ENCODE results near the gene ZCCHC13.
"Not testable (repeated sequence)": the region's sequence is repeated elsewhere in the genome, so short reads cannot be mapped to it uniquely, and the experiment has no call there.

ZCCHC13 gene

DNA sequence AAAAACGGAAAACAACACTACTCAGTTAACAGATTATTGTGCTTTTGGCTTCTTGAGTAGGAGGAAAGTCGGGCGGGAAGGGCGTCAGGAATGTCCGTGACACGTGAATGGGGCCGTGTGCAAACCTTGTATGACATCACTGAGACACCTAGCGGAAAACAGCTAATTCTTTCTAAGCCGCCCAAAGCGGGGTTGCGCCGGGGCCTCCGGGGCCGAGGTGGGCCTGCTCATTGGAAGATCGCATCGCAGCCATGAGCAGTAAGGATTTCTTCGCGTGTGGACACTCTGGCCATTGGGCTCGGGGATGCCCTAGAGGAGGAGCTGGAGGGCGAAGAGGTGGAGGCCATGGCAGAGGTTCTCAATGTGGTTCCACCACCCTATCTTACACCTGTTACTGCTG is at the start of gene ZCCHC13:
TSS of gene ZCCHC13 (plus strand) at position 165 of the 400 bp plus-strand sequence. CDS start at position 252, 87 bp downstream.
- Histone ChIP-seq H3K4me3 (ENCODE audit: low read length) (no peak within 1 kb of the TSS), H3K9ac (ENCODE audit: low read length) (no peak within 1 kb of the TSS), H3K9me3 (ENCODE audit: control insufficient read depth, low read length) (no peaks in the 10 kb centered on the region), H3K4me1 (ENCODE audit: control insufficient read depth, insufficient read depth, low read length) (no peaks in the 10 kb centered on the region), H3K36me3 (ENCODE audit: control insufficient read depth, insufficient read depth, low read length) (no peaks in the 10 kb centered on the region), H3K27me3 (ENCODE audit: control insufficient read depth, insufficient read depth, low read length) (no peaks in the 10 kb centered on the region)

GRCh38 chrX:74258111-74258510 is 45.9 kb upstream of the ZCCHC13 start:
- not testable (repeated sequence) for H3K9me3 ChIP-seq (ENCODE audit: control insufficient read depth, low read length); H3K4me1 ChIP-seq (ENCODE audit: control insufficient read depth, insufficient read depth, low read length); H3K4me3 ChIP-seq (ENCODE audit: low read length); H3K27me3 ChIP-seq (ENCODE audit: control insufficient read depth, insufficient read depth, low read length); H3K36me3 ChIP-seq (ENCODE audit: control insufficient read depth, insufficient read depth, low read length); H3K9ac ChIP-seq (ENCODE audit: low read length)

- Histone ChIP-seq H3K36me3 (ENCODE audit: control insufficient read depth, insufficient read depth, low read length) (no peaks in the 10 kb centered on the region), H3K9ac (ENCODE audit: low read length) (no peak overlapping the region), H3K4me1 (ENCODE audit: control insufficient read depth, insufficient read depth, low read length) (peaks cover 3% of the 10 kb centered on the region), H3K27me3 (ENCODE audit: control insufficient read depth, insufficient read depth, low read length) (no peaks in the 10 kb centered on the region), H3K9me3 (ENCODE audit: control insufficient read depth, low read length) (no peaks in the 10 kb centered on the region), H3K4me3 (ENCODE audit: low read length) (no peak overlapping the region)
Observed at GRCh38 chrX:74259885-74260491, 44.0 kb upstream of the ZCCHC13 start.

DNA sequence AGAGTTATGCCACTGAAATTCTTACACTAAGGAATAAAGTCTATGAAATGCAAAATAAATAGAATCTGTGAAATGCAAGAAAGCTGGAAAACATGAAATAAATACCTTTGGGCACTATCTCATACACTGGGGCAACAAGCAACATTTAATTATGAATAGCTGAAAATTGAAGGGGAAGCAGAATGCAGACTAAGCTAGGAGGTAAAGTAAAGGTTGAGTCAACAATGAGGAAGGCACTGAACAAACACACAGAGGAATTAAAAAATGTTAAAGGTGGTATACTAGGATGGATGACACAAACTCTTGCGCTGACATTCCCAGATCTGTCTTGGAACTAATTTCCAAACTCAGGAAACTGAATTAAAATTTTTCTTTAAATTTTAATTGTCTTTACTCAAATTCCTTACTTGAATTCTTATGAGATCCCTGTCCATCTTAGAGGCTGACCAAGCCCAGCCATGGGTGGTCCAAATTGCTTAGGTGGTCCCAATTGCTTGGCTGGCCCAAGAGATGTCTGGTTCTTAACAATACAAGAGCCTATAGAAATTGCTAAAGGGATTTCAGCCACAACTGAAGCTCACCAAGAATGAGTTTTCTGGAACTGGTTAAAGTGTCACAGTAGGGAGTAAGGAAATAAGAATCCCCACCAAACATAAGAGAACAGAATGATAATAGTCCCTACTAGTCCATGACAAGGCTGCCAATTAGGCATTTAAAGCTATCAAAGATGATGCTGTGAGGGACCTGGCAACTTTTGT is 41.3 kb upstream of the ZCCHC13 start:
- no peaks in the 10 kb centered on the region for H3K27me3 ChIP-seq (ENCODE audit: control insufficient read depth, insufficient read depth, low read length)
- H3K4me3 ChIP-seq (ENCODE audit: low read length), result no peak overlapping the region
- H3K4me1 ChIP-seq (ENCODE audit: control insufficient read depth, insufficient read depth, low read length), result peaks cover 3% of the 10 kb centered on the region
- H3K9me3 ChIP-seq (ENCODE audit: control insufficient read depth, low read length), result no peaks in the 10 kb centered on the region
- H3K9ac ChIP-seq (ENCODE audit: low read length), result no peak overlapping the region
- H3K36me3 ChIP-seq (ENCODE audit: control insufficient read depth, insufficient read depth, low read length), result no peaks in the 10 kb centered on the region

DNA sequence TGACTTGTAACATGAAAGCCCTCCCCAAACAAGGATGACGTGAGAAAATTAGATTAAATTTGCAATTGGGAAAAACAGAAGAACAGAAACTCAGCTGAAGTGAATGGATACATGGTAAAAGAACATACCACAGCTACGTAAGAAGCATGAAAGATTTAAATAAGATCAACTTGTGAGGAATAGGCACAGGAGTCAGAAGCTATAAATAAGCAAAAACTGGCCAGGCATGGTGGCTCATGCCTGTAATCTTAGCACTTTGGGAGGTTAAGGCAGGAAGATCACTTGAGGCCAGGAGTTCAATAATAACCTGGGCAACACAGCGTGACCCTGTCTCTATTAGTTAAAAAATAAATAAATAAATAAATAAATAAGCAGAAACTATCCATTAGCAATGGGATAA is 33.6 kb upstream of the ZCCHC13 start:
- H3K4me3 ChIP-seq (ENCODE audit: low read length), result no peak overlapping the region
- no peaks in the 10 kb centered on the region for H3K9me3 ChIP-seq (ENCODE audit: control insufficient read depth, low read length)
- no peaks in the 10 kb centered on the region for H3K27me3 ChIP-seq (ENCODE audit: control insufficient read depth, insufficient read depth, low read length)
- H3K4me1 ChIP-seq (ENCODE audit: control insufficient read depth, insufficient read depth, low read length), result no peaks in the 10 kb centered on the region
- H3K9ac ChIP-seq (ENCODE audit: low read length), result no peak overlapping the region
- no peaks in the 10 kb centered on the region for H3K36me3 ChIP-seq (ENCODE audit: control insufficient read depth, insufficient read depth, low read length)

- no peaks in the 10 kb centered on the region for H3K9me3 ChIP-seq (ENCODE audit: control insufficient read depth, low read length)
Observed at GRCh38 chrX:74272230-74272629, 31.8 kb upstream of the ZCCHC13 start.

DNA sequence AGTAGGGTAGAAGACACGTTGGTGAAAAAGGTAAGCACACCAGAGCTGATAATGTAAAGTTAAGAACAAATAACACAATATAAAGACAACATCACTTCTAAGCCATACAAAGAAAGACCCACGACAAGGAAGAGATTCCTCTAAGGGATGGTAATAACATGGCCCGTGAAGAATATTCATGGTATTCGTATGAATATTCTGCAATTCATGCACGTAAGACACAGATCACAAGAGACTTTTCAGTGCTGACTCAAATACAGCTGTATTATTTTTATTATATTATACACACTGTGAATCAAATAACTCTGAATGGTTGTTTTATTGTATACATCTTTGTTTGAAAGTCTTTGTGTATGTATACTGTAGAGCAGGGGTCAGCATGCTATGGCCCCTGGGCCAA is 29.5 kb upstream of the ZCCHC13 start:
- Histone ChIP-seq H3K4me3 (ENCODE audit: low read length) (no peak overlapping the region), H3K9me3 (ENCODE audit: control insufficient read depth, low read length) (no peaks in the 10 kb centered on the region), H3K9ac (ENCODE audit: low read length) (no peak overlapping the region), H3K36me3 (ENCODE audit: control insufficient read depth, insufficient read depth, low read length) (no peaks in the 10 kb centered on the region), H3K4me1 (ENCODE audit: control insufficient read depth, insufficient read depth, low read length) (no peaks in the 10 kb centered on the region), H3K27me3 (ENCODE audit: control insufficient read depth, insufficient read depth, low read length) (no peaks in the 10 kb centered on the region)

More at GRCh38 chrX:74272230-74272629, 31.8 kb upstream of the ZCCHC13 start:
- Histone ChIP-seq H3K9ac (ENCODE audit: low read length) (no peak overlapping the region), H3K27me3 (ENCODE audit: control insufficient read depth, insufficient read depth, low read length) (no peaks in the 10 kb centered on the region), H3K36me3 (ENCODE audit: control insufficient read depth, insufficient read depth, low read length) (no peaks in the 10 kb centered on the region), H3K4me3 (ENCODE audit: low read length) (no peak overlapping the region), H3K4me1 (ENCODE audit: control insufficient read depth, insufficient read depth, low read length) (no peaks in the 10 kb centered on the region)

GRCh38 chrX:74277320-74277719 is 26.7 kb upstream of the ZCCHC13 start:
- H3K4me1 ChIP-seq (ENCODE audit: control insufficient read depth, insufficient read depth, low read length), result no peaks in the 10 kb centered on the region
- no peak overlapping the region for H3K9ac ChIP-seq (ENCODE audit: low read length)
- H3K4me3 ChIP-seq (ENCODE audit: low read length), result no peak overlapping the region
- no peaks in the 10 kb centered on the region for H3K9me3 ChIP-seq (ENCODE audit: control insufficient read depth, low read length)
- H3K36me3 ChIP-seq (ENCODE audit: control insufficient read depth, insufficient read depth, low read length), result no peaks in the 10 kb centered on the region
- no peaks in the 10 kb centered on the region for H3K27me3 ChIP-seq (ENCODE audit: control insufficient read depth, insufficient read depth, low read length)

- Histone ChIP-seq H3K36me3 (ENCODE audit: control insufficient read depth, insufficient read depth, low read length) (no peaks in the 10 kb centered on the region), H3K9ac (ENCODE audit: low read length) (no peak overlapping the region), H3K9me3 (ENCODE audit: control insufficient read depth, low read length) (no peaks in the 10 kb centered on the region), H3K27me3 (ENCODE audit: control insufficient read depth, insufficient read depth, low read length) (no peaks in the 10 kb centered on the region), H3K4me3 (ENCODE audit: low read length) (no peak overlapping the region), H3K4me1 (ENCODE audit: control insufficient read depth, insufficient read depth, low read length) (no peaks in the 10 kb centered on the region)
Observed at GRCh38 chrX:74277846-74278245, 26.1 kb upstream of the ZCCHC13 start.

GRCh38 chrX:74280759-74281158 is 23.2 kb upstream of the ZCCHC13 start:
- no peak overlapping the region for H3K9ac ChIP-seq (ENCODE audit: low read length)
- H3K27me3 ChIP-seq (ENCODE audit: control insufficient read depth, insufficient read depth, low read length), result no peaks in the 10 kb centered on the region
- no peaks in the 10 kb centered on the region for H3K9me3 ChIP-seq (ENCODE audit: control insufficient read depth, low read length)
- no peak overlapping the region for H3K4me3 ChIP-seq (ENCODE audit: low read length)
- no peaks in the 10 kb centered on the region for H3K4me1 ChIP-seq (ENCODE audit: control insufficient read depth, insufficient read depth, low read length)
- no peaks in the 10 kb centered on the region for H3K36me3 ChIP-seq (ENCODE audit: control insufficient read depth, insufficient read depth, low read length)

DNA sequence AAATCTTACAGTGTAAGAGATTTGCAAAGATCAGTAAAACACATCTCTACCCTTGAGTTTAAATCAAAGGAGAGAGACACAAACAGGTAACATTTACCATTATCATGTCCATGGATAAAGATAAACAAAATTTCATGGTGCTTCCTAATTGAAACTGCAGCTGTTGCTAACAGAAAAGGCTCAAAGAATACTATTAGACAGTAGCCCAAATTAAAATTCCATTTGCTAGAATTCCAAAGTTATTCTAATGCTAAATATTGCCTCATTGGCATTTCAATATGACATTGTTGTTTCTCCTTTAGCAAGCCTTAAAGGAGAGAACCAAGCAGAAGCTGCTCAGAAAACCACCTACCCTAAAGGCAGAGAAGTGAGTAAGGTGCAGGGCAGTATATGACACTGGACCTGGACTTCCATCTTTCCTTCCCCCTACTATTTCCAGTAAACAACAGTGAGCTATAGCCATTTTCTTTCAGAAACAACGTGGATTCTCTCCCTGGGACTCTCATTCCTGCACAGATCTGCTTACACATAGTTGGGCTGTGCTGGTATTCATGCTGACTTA is 19.5 kb upstream of the ZCCHC13 start:
- H3K4me3 ChIP-seq (ENCODE audit: low read length), result no peak overlapping the region
- no peaks in the 10 kb centered on the region for H3K9me3 ChIP-seq (ENCODE audit: control insufficient read depth, low read length)
- no peaks in the 10 kb centered on the region for H3K27me3 ChIP-seq (ENCODE audit: control insufficient read depth, insufficient read depth, low read length)
- no peaks in the 10 kb centered on the region for H3K36me3 ChIP-seq (ENCODE audit: control insufficient read depth, insufficient read depth, low read length)
- H3K4me1 ChIP-seq (ENCODE audit: control insufficient read depth, insufficient read depth, low read length), result no peaks in the 10 kb centered on the region
- H3K9ac ChIP-seq (ENCODE audit: low read length), result no peak overlapping the region

DNA sequence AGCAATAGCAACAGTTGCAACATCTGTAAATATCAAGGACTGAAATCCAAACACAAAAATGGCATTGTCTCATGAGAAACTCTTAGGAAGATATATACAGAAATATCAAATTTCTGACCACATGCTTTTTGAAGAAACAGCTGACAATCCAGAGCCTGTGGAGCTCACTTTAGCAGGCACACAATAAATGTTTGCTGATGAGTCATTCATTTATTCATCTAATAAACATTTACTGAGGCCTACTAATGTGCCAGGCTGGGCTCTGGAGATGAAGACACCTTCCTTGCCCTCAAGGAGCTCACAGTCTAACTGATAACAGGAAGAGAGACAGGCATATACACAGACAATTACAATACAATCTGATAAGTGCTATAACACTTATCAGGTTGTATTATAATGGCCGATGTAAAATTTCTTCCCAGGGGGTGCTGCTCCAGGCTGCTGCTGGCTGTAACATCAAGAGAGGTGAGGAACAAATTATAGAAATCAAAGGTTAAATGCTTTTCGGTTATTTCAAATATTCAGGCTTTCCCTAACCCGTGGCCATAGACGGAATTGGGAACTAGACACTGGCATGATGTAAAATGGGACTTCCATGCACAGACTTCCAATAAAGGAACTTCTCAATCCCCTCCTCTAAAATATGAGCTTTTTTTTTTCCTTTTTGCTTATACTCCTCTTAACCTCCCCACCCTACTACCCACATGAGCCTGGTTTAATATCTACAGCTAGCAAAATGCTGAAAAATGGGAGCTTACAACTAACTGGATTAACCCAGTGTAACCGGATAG is 16.8 kb upstream of the ZCCHC13 start:
- Histone ChIP-seq H3K9ac (ENCODE audit: low read length) (no peak overlapping the region), H3K4me3 (ENCODE audit: low read length) (no peak overlapping the region), H3K27me3 (ENCODE audit: control insufficient read depth, insufficient read depth, low read length) (no peaks in the 10 kb centered on the region), H3K4me1 (ENCODE audit: control insufficient read depth, insufficient read depth, low read length) (no peaks in the 10 kb centered on the region), H3K9me3 (ENCODE audit: control insufficient read depth, low read length) (no peaks in the 10 kb centered on the region), H3K36me3 (ENCODE audit: control insufficient read depth, insufficient read depth, low read length) (no peaks in the 10 kb centered on the region)

Data from mucosa of stomach (tissue), 1 donor.